Activated naive CD4-positive, alpha-beta T cell treated with anti-CD3 and anti-CD28 coated beads for 36 hours (primary cell): Measurements from ENCODE around the gene DENND2D. TPM values are rescaled to one million over a fixed set of nuclear protein-coding genes. Genes with fewer than 3 reads are reported as not detected.

Experiments
- CTCF ChIA-PET: fragments of 350-600 bp; sonication (Branson Sonifier 250); formaldehyde crosslinking; loops from one replicate; lab custom pipeline; 2021; ENCODE audit warnings: antibody characterized with exemption; lab: Charles Lee
- DNase-seq: peaks from one replicate; pipeline ENCODE4 v3.0.0-alpha.2; 2020
- H3K27ac Mint-ChIP-seq: one replicate; pipeline ENCODE4 v1.8.0; 2021; ENCODE audit warnings: mild to moderate bottlenecking, mixed read lengths
- H3K27me3 Mint-ChIP-seq: one replicate; pipeline ENCODE4 v1.8.0; 2021; ENCODE audit warnings: low read depth, mixed read lengths
- H3K36me3 Mint-ChIP-seq: one replicate; pipeline ENCODE4 v1.8.0; 2021; ENCODE audit warnings: low read depth, mixed read lengths
- H3K4me1 Mint-ChIP-seq: one replicate; pipeline ENCODE4 v1.8.0; 2021; ENCODE audit warnings: low read depth, mixed read lengths
- H3K4me3 Mint-ChIP-seq: one replicate; pipeline ENCODE4 v1.8.0; 2021; ENCODE audit warnings: mild to moderate bottlenecking, moderate library complexity, mixed read lengths
- H3K9me3 Mint-ChIP-seq: one replicate; pipeline ENCODE4 v1.8.0; 2021; ENCODE audit warnings: mixed read lengths
- intact Hi-C: fragments of 100-400 bp; cut with micrococcal nuclease; formaldehyde crosslinking; loops from one replicate; pipeline ENCODE4 v1.15.1; 2023
- total RNA-seq, 2 experiments: library from RNA; stranded (reverse); gene quantifications; one replicate each; pipeline ENCODE4 v1.2.3, GENCODE V29; 2021

The DENND2D gene
- total RNA-seq, 2 experiments from 2014 or later: 210 to 213 TPM

GRCh38 chr1:111141245-111142220 is 58.9 kb downstream of the DENND2D start:
- Mint-ChIP-seq H3K27ac (no peak overlapping the region), H3K4me3 (peak overlapping the region; percentile 94), H3K36me3 (peaks cover 6% of the 10 kb centered on the region), H3K4me1 (peaks cover 58% of the 10 kb centered on the region), H3K9me3 (no peaks in the 10 kb centered on the region), H3K27me3 (no peaks in the 10 kb centered on the region)
- intact Hi-C loops: loop anchor here (5.0 kb wide), 3 partner anchors 136 to 616 kb away; partner anchors contain the start of gene DDX20
- CTCF ChIA-PET: interaction anchor here (1.0 to 1.4 kb wide), 3 partner anchors 73 to 193 kb away, joined by 3 read pairs; no protein-coding TSS in a partner anchor
- DNase-seq: no peak

GRCh38 chr1:111140680-111140967 is 59.8 kb downstream of the DENND2D start:
- Mint-ChIP-seq H3K27ac (no peak overlapping the region), H3K36me3 (peaks cover 10% of the 10 kb centered on the region), H3K4me3 (peak overlapping the region; percentile 94), H3K4me1 (peaks cover 50% of the 10 kb centered on the region), H3K27me3 (no peaks in the 10 kb centered on the region), H3K9me3 (no peaks in the 10 kb centered on the region)
- CTCF ChIA-PET: interaction anchor here (0.8 to 1.4 kb wide), 2 partner anchors 74 to 110 kb away, joined by 3 read pairs; no protein-coding TSS in a partner anchor
- DNase-seq: no peak
- intact Hi-C loops: loop anchor here (1.0 to 5.0 kb wide), 7 partner anchors 58 to 617 kb away; partner anchors contain the start of genes ATP5PB, DDX20 and WDR77

- DNase-seq: peak; percentile 98
- H3K4me3 Mint-ChIP-seq: peak within 1 kb of the TSS; percentile 94
Measured at GRCh38 chr1:111139956-111140679, 60.3 kb downstream of the DENND2D start, which contains the start of the genes CEPT1 and DRAM2. Gene CEPT1, plus strand, starts transcription at chr1:111140223. Its CDS starts 7,492 bp downstream, at chr1:111147715. Gene DRAM2, minus strand, starts transcription at chr1:111140093. Its CDS starts 8,539 bp downstream, at chr1:111131554.

GRCh38 chr1:111139324-111139955 is 61.0 kb downstream of the DENND2D start:
- Mint-ChIP-seq H3K9me3 (no peaks in the 10 kb centered on the region), H3K4me3 (peak overlapping the region; percentile 94), H3K27me3 (no peaks in the 10 kb centered on the region), H3K27ac (peak overlapping the region; percentile 91), H3K36me3 (peaks cover 16% of the 10 kb centered on the region), H3K4me1 (peaks cover 52% of the 10 kb centered on the region)
- CTCF ChIA-PET: interaction anchor here (0.8 to 1.5 kb wide), 6 partner anchors 36 to 109 kb away, joined by 3 to 7 read pairs (median 3); no protein-coding TSS in a partner anchor
- intact Hi-C loops: loop anchor here (2.0 to 5.0 kb wide), 2 partner anchors 83 to 177 kb away; partner anchors contain the start of gene LRIF1
- peak; percentile 59 for DNase-seq

More at GRCh38 chr1:111139956-111140679, 60.3 kb downstream of the DENND2D start, which contains the start of the genes CEPT1 and DRAM2:
- H3K9me3 Mint-ChIP-seq: no peaks in the 10 kb centered on the region
- H3K27ac Mint-ChIP-seq: peak within 1 kb of the TSS; percentile 91
- H3K36me3 Mint-ChIP-seq: peaks cover 14% of the 10 kb centered on the region
- CTCF ChIA-PET: interaction anchor here (0.8 to 1.5 kb wide), 7 partner anchors 35 to 110 kb away, joined by 3 to 7 read pairs (median 3); no protein-coding TSS in a partner anchor
- intact Hi-C loops: loop anchor here (1.0 to 5.0 kb wide), 9 partner anchors 58 to 617 kb away; partner anchors contain the start of genes ATP5PB, DDX20, LRIF1 and WDR77
- no peaks in the 10 kb centered on the region for H3K27me3 Mint-ChIP-seq
- H3K4me1 Mint-ChIP-seq: peaks cover 49% of the 10 kb centered on the region

Other genes starting within 250 kb of the DENND2D start
- gene LRIF1, start 236.7 kb downstream of the DENND2D start, total RNA-seq: 10 to 100 TPM; 12.0 to 12.3 TPM
- gene DRAM2, start 60.6 kb downstream of the DENND2D start, total RNA-seq: 10 to 100 TPM; 27.7 to 31.1 TPM
- gene CEPT1, start 60.4 kb downstream of the DENND2D start, total RNA-seq: 10 to 100 TPM; 29.0 to 30.3 TPM
- gene CHI3L2, start 27.1 kb upstream of the DENND2D start, total RNA-seq: 1 to 10 TPM; 5.3 to 5.5 TPM
- gene CHIA, start 90.2 kb upstream of the DENND2D start, total RNA-seq: not detected
- gene OVGP1, start 227.1 kb upstream of the DENND2D start, total RNA-seq: 1 to 10 TPM; 1.7 to 2.0 TPM
- gene WDR77, start 248.6 kb upstream of the DENND2D start, total RNA-seq: 10 to 100 TPM; 43.1 to 48.8 TPM
- 100 to 1,000 TPM; 324 to 331 TPM for gene ATP5PB, start 248.8 kb upstream of the DENND2D start, total RNA-seq